ENCODE measurements around the gene PCGF1.
"Not testable (repeated sequence)": the region's sequence is repeated elsewhere in the genome, so short reads cannot be mapped to it uniquely, and the experiment has no call there.

The PCGF1 gene

GRCh38 chr2:74498500-74499266, 8.8 kb downstream of the PCGF1 start:
- peak in 1 of 2 experiments; percentile 12 for DNase-seq

- no peak for DNase-seq
Measured at GRCh38 chr2:74497777-74498499, 9.6 kb downstream of the PCGF1 start.

GRCh38 chr2:74496997-74497776, 10.3 kb downstream of the PCGF1 start:
- DNase-seq = no peak

- DNase-seq = no peak
Measured at GRCh38 chr2:74495440-74495839, 12.1 kb downstream of the PCGF1 start.

- DNase-seq = no peak
Measured at GRCh38 chr2:74493546-74493945, 13.9 kb downstream of the PCGF1 start.

GRCh38 chr2:74491648-74492544, 15.6 kb downstream of the PCGF1 start:
- no peak for DNase-seq

- DNase-seq = no peak
Measured at GRCh38 chr2:74489906-74490305, 17.6 kb downstream of the PCGF1 start.

- DNase-seq = no peak
Measured at GRCh38 chr2:74488643-74489481, 18.6 kb downstream of the PCGF1 start.

- DNase-seq = no peak
Measured at GRCh38 chr2:74486141-74486540, 21.4 kb downstream of the PCGF1 start.

- DNase-seq = not testable (repeated sequence)
Measured at GRCh38 chr2:74483675-74484164, 23.8 kb downstream of the PCGF1 start.

- DNase-seq = peak; percentile 93 to 94
Measured at GRCh38 chr2:74482801-74483674, 24.5 kb downstream of the PCGF1 start, which contains the start of the genes CCDC142 and TTC31. Gene CCDC142, minus strand, starts transcription at chr2:74482998. Its CDS starts 161 bp downstream, at chr2:74482837. Gene TTC31, plus strand, starts transcription at chr2:74483081. Its CDS starts 15 bp downstream, at chr2:74483096.

GRCh38 chr2:74481961-74482800, 25.3 kb downstream of the PCGF1 start:
- DNase-seq = peak; percentile 64 to 75

- DNase-seq = no peak
Measured at GRCh38 chr2:74481431-74481830, 26.1 kb downstream of the PCGF1 start.

- no peak for DNase-seq
Measured at GRCh38 chr2:74474899-74475298, 32.6 kb downstream of the PCGF1 start.

- DNase-seq = no peak
Measured at GRCh38 chr2:74474481-74474880, 33.0 kb downstream of the PCGF1 start.

GRCh38 chr2:74472945-74473258, 34.6 kb downstream of the PCGF1 start:
- DNase-seq = peak in 1 of 2 experiments; percentile 39

- peak; percentile 74 to 93 for DNase-seq
Measured at GRCh38 chr2:74472086-74472944, 35.2 kb downstream of the PCGF1 start, which contains the start of gene MRPL53. Gene MRPL53, minus strand, starts transcription at chr2:74472680. Its CDS starts 20 bp downstream, at chr2:74472660.

Measured in NCI-H524 (cell line).